ENCODE results near the gene NME7.
"Not testable (repeated sequence)": the region's sequence is repeated elsewhere in the genome, so short reads cannot be mapped to it uniquely, and the experiment has no call there.

Gene NME7

GRCh38 chr1:169348383-169349036 is 19.1 kb downstream of the NME7 start:
- Histone ChIP-seq H3K4me3 (replicated peaks; ENCODE audit: low read depth, low read length) (no peak overlapping the region), H3K36me3 (ENCODE audit: control insufficient read depth, insufficient read depth, low read length) (no peaks in the 10 kb centered on the region), H3K27me3 (replicated peaks; ENCODE audit: control insufficient read depth, insufficient read depth, low read length) (no peaks in the 10 kb centered on the region)
- DNase-seq (ENCODE audit: extremely low read depth, insufficient read length) = no peak
- TF ChIP-seq CTCF (IDR thresholded peaks at IDR 0.05; ENCODE audit: insufficient read depth, low read length, poor library complexity, severe bottlenecking) = peak; percentile 60

- no peak for TF ChIP-seq CTCF (IDR thresholded peaks at IDR 0.05; ENCODE audit: insufficient read depth, low read length, poor library complexity, severe bottlenecking)
- Histone ChIP-seq H3K27me3 (replicated peaks; ENCODE audit: control insufficient read depth, insufficient read depth, low read length) (no peaks in the 10 kb centered on the region), H3K4me3 (replicated peaks; ENCODE audit: low read depth, low read length) (no peak overlapping the region), H3K36me3 (ENCODE audit: control insufficient read depth, insufficient read depth, low read length) (no peaks in the 10 kb centered on the region)
- DNase-seq (ENCODE audit: extremely low read depth, insufficient read length) = no peak
These were observed 19.8 kb downstream of the NME7 start for GRCh38 chr1:169347688-169348382.

- Histone ChIP-seq H3K27me3 (replicated peaks; ENCODE audit: control insufficient read depth, insufficient read depth, low read length) (no peaks in the 10 kb centered on the region), H3K4me3 (replicated peaks; ENCODE audit: low read depth, low read length) (no peak overlapping the region), H3K36me3 (ENCODE audit: control insufficient read depth, insufficient read depth, low read length) (no peaks in the 10 kb centered on the region)
- no peak for DNase-seq (ENCODE audit: extremely low read depth, insufficient read length)
- TF ChIP-seq CTCF (IDR thresholded peaks at IDR 0.05; ENCODE audit: insufficient read depth, low read length, poor library complexity, severe bottlenecking) = no peak
These were observed 21.5 kb downstream of the NME7 start for GRCh38 chr1:169346036-169346589.

- no peak for TF ChIP-seq CTCF (IDR thresholded peaks at IDR 0.05; ENCODE audit: insufficient read depth, low read length, poor library complexity, severe bottlenecking)
- Histone ChIP-seq H3K27me3 (replicated peaks; ENCODE audit: control insufficient read depth, insufficient read depth, low read length) (no peaks in the 10 kb centered on the region), H3K4me3 (replicated peaks; ENCODE audit: low read depth, low read length) (no peak overlapping the region), H3K36me3 (ENCODE audit: control insufficient read depth, insufficient read depth, low read length) (no peaks in the 10 kb centered on the region)
- DNase-seq (ENCODE audit: extremely low read depth, insufficient read length) = no peak
These were observed 22.1 kb downstream of the NME7 start for GRCh38 chr1:169345511-169345910.

- not testable (repeated sequence) for H3K27me3 ChIP-seq (replicated peaks; ENCODE audit: control insufficient read depth, insufficient read depth, low read length); H3K4me3 ChIP-seq (replicated peaks; ENCODE audit: low read depth, low read length); H3K36me3 ChIP-seq (ENCODE audit: control insufficient read depth, insufficient read depth, low read length); DNase-seq (ENCODE audit: extremely low read depth, insufficient read length)
These were observed 25.5 kb downstream of the NME7 start for GRCh38 chr1:169342096-169342495.

GRCh38 chr1:169340882-169341281 is 26.7 kb downstream of the NME7 start:
- Histone ChIP-seq H3K27me3 (replicated peaks; ENCODE audit: control insufficient read depth, insufficient read depth, low read length) (no peaks in the 10 kb centered on the region), H3K4me3 (replicated peaks; ENCODE audit: low read depth, low read length) (no peak overlapping the region), H3K36me3 (ENCODE audit: control insufficient read depth, insufficient read depth, low read length) (no peaks in the 10 kb centered on the region)
- TF ChIP-seq CTCF (IDR thresholded peaks at IDR 0.05; ENCODE audit: insufficient read depth, low read length, poor library complexity, severe bottlenecking) = no peak
- DNase-seq (ENCODE audit: extremely low read depth, insufficient read length) = no peak
